Amygdala (tissue), 56 donors: ENCODE results near the gene CA10.

Experiments
- DNase-seq, 56 donors: peaks; one replicate each; lab custom pipeline; 2025; lab: John Stamatoyannopoulos, UW

Gene CA10

GRCh38 chr17:51795401-51795800 is 363.1 kb downstream of the CA10 start:
- no peak for DNase-seq

GRCh38 chr17:51794466-51794865 is 364.0 kb downstream of the CA10 start:
- no peak for DNase-seq

GRCh38 chr17:51793686-51794085 is 364.8 kb downstream of the CA10 start:
- no peak for DNase-seq

GRCh38 chr17:51778842-51779241 is 379.7 kb downstream of the CA10 start:
- DNase-seq, result no peak

GRCh38 chr17:51770027-51770759 is 388.3 kb downstream of the CA10 start:
- no peak for DNase-seq

GRCh38 chr17:51769231-51769630 is 389.3 kb downstream of the CA10 start:
- peak in 2 of 56 donors; percentile 8 to 11 for DNase-seq

GRCh38 chr17:51768706-51769105 is 389.8 kb downstream of the CA10 start:
- no peak for DNase-seq

GRCh38 chr17:51767287-51767686 is 391.2 kb downstream of the CA10 start:
- DNase-seq, result no peak

GRCh38 chr17:51765282-51766135 is 393.0 kb downstream of the CA10 start:
- DNase-seq, result no peak

- DNase-seq, result peak in 37 of 56 donors; percentile 2 to 56 (median 18)
These were observed 394.0 kb downstream of the CA10 start for GRCh38 chr17:51764387-51764971.

GRCh38 chr17:51763058-51763457 is 395.5 kb downstream of the CA10 start:
- DNase-seq, result no peak

GRCh38 chr17:51761105-51761504 is 397.4 kb downstream of the CA10 start:
- DNase-seq, result no peak

GRCh38 chr17:51759260-51759659 is 399.3 kb downstream of the CA10 start:
- no peak for DNase-seq

GRCh38 chr17:51751072-51751471 is 407.4 kb downstream of the CA10 start:
- DNase-seq, result no peak

GRCh38 chr17:51748749-51749604 is 409.5 kb downstream of the CA10 start:
- DNase-seq, result no peak

GRCh38 chr17:51746421-51746820 is 412.1 kb downstream of the CA10 start:
- no peak for DNase-seq

- no peak for DNase-seq
These were observed 412.5 kb downstream of the CA10 start for GRCh38 chr17:51745993-51746392.

GRCh38 chr17:51743477-51743876 is 415.0 kb downstream of the CA10 start:
- no peak for DNase-seq

- DNase-seq, result no peak
These were observed 415.9 kb downstream of the CA10 start for GRCh38 chr17:51742571-51742970.

GRCh38 chr17:51741458-51741857 is 417.1 kb downstream of the CA10 start:
- no peak for DNase-seq
